ENCODE results near the gene MAP1A.
"Not testable (repeated sequence)": the region's sequence is repeated elsewhere in the genome, so short reads cannot be mapped to it uniquely, and the experiment has no call there.

MAP1A gene

DNA sequence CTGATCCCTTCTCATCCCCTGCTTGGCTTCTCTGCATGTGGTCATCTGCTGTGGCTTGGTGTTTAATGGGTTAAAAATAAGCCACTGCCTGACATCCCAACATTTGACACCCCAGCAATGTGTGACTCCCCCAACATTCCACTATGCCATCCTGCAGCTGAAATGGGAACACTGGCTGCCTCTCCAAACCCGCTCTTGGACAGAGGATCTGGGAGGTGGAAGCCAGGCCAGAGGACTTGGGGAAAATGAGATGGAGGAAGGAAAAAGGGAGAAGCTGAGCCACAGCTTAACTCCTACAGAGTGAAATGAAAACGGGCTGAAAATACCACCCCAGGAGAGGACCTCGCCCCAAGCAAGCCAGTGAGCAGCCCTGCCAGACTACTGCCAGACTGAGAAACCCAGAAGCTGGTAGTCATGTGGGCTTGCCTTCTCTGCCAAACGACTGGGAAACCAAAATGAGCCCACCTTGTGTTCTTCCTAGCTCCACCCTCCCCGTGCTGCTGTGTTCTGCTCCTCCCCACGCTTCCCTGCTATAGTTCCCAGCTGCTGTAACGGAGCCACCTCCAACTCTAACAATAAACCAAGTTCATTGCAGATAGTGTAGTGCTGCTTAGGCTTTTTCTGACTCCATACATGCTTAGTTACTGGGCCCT lies 13.7 kb downstream of the MAP1A start:
- no peak for DNase-seq

GRCh38 chr15:43532826-43533225 lies 15.4 kb downstream of the MAP1A start:
- DNase-seq = not testable (repeated sequence)

- no peak for DNase-seq
These were observed 17.5 kb downstream of the MAP1A start for GRCh38 chr15:43534897-43535296.

DNA sequence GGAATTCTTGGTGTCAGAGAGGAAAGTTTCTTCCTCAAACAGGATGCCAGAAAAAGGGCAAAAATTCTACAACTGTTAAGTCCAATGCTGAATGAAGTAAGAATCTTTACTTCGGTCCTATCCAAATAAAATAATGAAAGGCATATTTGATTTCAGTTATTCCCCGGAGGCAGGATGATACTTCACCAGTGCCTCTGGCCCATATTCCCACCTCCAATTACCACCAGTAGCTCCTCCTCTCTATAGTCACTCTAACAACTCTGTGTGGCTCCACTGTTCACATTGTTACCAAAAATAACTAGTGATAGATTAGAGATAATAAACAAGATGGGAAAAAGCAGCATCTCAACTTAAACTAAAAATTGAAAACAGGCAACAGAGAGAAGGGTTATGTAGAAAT lies 20.7 kb downstream of the MAP1A start:
- no peak for DNase-seq

- DNase-seq = no peak
These were observed 24.4 kb downstream of the MAP1A start for GRCh38 chr15:43541785-43542184.

DNA sequence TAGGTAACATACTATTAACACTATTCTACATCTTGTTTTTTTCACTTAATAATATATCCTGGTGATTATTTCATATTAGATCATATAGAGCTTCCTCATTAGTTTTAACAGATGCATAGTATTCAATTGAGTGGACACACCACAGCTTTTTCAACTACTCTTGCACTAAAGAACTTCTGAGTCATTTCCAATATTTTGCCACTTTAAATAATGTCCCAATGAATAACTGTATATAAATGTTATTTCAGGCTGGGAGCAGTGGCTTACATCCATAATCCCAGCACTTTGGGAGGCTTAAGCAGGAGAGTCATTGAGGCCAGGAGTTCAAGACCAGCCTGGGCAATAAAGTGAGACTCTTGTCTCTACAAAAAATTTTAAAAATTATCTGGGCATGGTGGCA lies 26.9 kb downstream of the MAP1A start:
- no peak for DNase-seq

- DNase-seq = no peak
These were observed 28.0 kb downstream of the MAP1A start for GRCh38 chr15:43545426-43545825.

- DNase-seq = no peak
These were observed 30.1 kb downstream of the MAP1A start for GRCh38 chr15:43547539-43547938.

DNA sequence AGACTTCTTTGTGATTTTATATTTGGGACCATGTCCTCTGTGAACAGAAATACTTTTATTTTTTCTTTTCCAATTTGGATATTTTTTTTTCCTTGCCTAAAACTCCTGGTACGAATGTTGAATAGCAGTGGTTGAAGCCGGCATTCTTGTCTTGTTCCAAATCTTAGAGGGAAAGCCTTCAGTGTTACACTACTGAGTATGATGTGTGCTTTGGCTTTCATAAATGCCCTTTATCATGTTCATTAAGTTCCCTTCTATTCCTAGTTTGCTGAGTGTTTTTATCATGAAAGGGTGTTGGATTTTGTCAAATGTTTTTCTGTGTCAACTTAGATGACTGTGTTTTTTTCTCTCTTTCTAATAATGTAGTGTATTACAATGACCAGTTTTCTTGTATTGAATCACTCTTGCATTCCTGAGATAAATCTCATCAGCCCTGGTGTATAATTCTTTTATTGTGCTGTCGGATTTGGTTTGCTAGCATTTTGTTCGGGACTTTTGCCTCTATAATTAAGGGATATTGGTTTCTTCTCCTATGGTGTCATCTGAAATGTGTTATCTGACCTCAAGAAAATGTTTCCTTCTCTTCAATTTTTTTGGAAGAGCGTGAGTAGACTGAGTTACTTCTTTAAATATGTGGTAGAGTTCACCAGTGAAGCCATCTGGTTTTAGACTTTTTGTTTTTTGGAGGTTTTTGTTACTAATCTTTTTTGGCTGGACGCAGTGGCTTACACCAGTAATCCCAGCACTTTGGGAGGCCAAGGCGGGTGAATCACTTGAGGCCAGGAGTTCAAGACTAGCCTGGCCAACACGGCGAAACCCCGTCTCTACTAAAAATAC lies 33.3 kb downstream of the MAP1A start:
- DNase-seq = no peak

DNA sequence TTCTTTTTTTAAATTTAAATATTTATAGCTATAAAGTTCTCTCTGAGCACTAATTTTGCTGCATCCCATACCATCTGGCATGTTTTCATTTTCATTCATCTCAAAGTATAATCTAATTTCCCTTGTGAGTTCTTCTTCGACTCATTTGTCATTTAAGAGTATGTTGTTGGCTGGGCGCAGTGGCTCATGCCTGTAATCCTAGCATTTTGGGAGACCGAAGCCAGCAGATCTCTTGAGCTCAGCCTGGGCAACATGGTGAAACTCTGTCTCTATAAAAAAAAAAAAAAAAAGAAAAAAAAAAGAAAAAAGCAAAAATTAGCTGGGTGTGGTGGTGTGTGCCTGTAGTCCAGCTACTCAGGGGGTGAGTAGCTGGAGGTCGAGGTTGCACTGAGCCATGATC lies 34.8 kb downstream of the MAP1A start:
- no peak for DNase-seq

DNA sequence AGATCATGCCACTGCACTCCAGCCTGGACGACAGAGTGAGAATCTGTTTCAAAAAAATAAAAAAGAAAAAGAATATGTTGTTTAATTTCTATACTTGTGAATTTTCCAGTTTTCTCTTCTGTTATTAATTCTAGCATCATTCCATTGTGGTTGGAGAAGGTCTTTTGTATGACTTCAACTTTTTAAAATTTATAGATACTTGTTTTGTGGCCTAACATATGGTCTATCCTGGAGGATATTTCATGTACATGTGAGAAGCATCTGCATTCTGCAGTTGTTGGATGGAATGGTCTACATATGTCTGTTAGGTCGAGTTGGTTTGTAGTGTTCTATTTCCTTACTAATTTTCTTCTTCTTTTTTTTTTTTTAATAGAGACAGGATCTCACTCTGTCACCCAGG lies 35.6 kb downstream of the MAP1A start:
- DNase-seq = no peak

- not testable (repeated sequence) for DNase-seq
These were observed 45.3 kb downstream of the MAP1A start for GRCh38 chr15:43562753-43563152.

GRCh38 chr15:43563793-43564192 lies 46.4 kb downstream of the MAP1A start:
- not testable (repeated sequence) for DNase-seq

DNA sequence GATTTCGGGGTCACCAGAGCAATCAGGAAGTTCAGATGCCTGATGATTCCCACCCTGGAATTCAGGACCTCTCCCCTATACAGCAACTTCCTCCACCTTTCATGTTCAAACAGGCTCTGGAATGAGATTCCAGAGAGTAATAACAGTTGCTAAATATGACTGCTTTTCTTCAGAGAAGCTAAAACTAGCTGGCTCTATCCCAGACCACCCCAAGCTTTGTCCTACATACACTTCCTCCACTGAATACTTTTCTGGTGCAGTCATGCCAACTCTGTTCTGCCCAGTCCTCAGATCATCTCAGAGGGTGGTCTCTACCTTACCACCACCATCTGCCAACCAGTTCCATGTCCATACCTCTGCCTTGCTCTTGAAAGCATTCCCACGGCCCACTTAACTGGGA lies 49.2 kb downstream of the MAP1A start:
- not testable (repeated sequence) for DNase-seq

DNA sequence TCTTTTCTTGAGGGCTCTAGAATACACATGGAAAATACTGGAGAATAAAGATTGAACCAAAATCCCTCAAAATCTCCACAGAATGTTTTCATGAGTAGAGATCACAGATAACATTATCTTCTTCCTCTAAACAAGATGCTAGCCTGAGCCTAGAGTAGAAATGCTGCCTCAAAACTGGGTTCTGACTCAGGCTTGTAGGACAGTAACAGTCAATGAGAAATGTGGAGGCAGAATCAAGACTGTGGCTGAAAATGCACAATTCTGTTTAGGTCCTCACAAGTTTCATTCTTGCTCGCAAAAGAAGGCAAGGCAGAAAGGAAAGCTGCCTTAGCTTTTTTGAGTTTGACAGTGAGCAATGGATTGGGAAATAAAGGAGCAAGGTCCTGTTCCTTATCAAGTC lies 57.2 kb downstream of the MAP1A start:
- not testable (repeated sequence) for DNase-seq
